GM12892 (cell line): ENCODE results near the gene OTOG.

Experiments
- DNase-seq: peaks from one replicate; pipeline ENCODE4 v3.0.0; 2011; ENCODE audit not compliant: insufficient read length
- FAIRE-seq: peaks from 2 replicates; lab custom pipeline; 2011; peaks lifted over from hg19 to GRCh38; lab: Jason Lieb, UNC
- POLR2A ChIP-seq: IDR thresholded peaks from 2 replicates; pipeline ENCODE4 v1.6.1; 2011; ENCODE audit warnings: low read depth, low read length, control low read depth
- POLR2AphosphoS5 ChIP-seq: IDR thresholded peaks from 2 replicates; pipeline ENCODE4 v1.6.1; 2011; ENCODE audit warnings: low read depth, low read length, control low read depth
- TAF1 ChIP-seq: IDR thresholded peaks from 2 replicates; pipeline ENCODE4 v1.6.1; 2011; ENCODE audit warnings: low read depth, mild to moderate bottlenecking, control low read depth, low read length, borderline replicate concordance

The OTOG gene

DNA sequence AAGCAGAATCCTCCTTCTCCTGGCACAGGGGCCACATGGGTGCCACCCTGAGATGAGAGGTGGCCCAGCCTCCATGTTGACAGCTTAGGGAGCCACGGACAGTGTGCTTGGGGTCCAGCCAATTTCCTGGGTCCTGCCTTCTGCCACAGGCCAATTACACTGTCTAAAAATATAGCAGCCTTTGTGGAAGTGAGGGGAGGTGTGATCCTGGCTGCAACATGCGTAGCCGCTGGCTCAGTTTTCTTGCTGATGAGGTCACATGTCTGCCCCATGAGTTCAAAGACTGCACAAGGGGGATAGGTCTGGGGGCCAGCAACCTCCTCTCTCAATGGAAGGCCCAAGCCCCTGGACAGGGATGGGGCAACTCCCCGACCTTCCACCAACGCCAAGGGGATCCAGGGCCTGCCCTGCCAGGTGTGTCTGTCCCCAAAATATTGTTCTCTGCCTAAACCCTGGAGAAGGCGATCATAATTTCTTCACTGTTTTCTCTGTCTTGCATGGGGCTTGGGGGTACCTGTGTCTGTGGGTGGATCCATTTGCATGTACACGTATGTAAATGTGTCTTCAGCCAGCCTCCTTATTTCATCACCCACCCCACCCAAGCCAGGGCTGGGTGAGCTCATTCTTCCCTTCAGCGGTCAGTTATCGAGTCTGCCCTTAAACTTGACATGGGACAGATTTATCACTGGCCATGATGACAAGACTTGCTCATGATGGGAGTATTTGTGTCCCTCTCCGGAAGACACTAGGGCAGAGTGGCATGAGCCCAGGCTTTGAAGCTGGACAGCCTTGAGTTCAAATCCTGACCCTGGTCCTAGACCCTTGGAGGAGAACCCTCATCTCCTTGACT, 59.4 kb downstream of the OTOG start:
- FAIRE-seq = no peak

GRCh38 chr11:17607083-17607429, 60.0 kb downstream of the OTOG start:
- DNase-seq = no peak
- no peak for FAIRE-seq

More for the DNA sequence above, 59.4 kb downstream of the OTOG start:
- no peak for TF ChIP-seq POLR2AphosphoS5
- TF ChIP-seq POLR2A = no peak
- no peak for TF ChIP-seq TAF1
- DNase-seq = no peak

DNA sequence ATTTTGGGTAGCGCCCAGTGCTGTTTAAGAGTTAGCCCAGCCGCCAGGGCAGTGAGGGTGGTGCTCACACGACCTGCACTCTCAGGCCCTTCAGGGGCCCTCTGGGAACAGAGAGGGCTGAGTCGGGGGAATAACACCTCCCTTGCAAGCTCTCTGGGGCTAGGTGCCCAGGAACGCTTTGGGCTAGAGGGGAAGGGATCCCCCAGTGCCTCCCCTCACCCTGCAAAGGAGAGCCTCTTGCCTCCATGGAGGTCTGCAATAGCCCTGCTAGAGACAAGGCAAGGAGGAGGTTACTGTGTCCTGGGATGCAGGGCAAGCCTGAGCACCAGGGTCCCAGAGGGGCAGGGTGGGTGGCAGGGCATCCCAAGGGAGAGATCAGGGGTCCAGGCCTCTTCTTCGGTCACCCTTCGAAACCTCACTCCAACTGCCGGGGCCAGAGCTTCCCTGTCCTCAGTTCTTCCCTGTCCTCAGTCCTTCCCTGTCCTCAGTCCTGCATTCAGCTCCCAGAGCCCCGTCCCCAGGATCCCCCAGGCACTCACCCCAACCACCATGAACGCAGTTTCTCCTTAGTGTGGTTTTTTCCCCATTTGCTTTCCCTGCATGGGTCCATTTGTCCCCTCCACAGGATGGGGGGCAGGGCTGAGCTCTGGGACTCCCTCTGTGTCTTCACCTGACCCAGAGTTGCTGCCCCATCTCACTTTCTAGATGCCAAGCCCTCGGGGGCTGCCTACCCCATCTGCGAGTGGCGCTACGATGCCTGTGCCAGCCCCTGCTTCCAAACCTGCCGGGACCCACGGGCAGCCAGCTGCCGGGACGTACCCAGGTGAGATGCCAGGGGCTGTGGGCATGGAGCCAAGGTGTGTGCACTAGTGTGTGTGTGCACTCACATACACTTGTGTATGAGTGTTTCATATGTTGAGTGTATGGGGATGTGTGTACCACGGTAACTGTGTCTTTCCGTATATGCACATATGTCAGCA, 60.8 kb downstream of the OTOG start:
- no peak for TF ChIP-seq POLR2A
- TF ChIP-seq POLR2AphosphoS5 = no peak
- TF ChIP-seq TAF1 = no peak
- FAIRE-seq (no peak), DNase-seq (no peak)

More at GRCh38 chr11:17607083-17607429, 60.0 kb downstream of the OTOG start:
- TF ChIP-seq TAF1 = no peak
- no peak for TF ChIP-seq POLR2AphosphoS5

GRCh38 chr11:17608821-17609220, 61.8 kb downstream of the OTOG start:
- FAIRE-seq (no peak), DNase-seq (no peak)
- TF ChIP-seq POLR2AphosphoS5 (no peak), TAF1 (no peak), POLR2A (no peak)

- FAIRE-seq (no peak), DNase-seq (no peak)
- TF ChIP-seq POLR2AphosphoS5 = no peak
- no peak for TF ChIP-seq TAF1
- no peak for TF ChIP-seq POLR2A
Measured at GRCh38 chr11:17609291-17610084, 62.4 kb downstream of the OTOG start.

- FAIRE-seq (no peak), DNase-seq (no peak)
- TF ChIP-seq POLR2A = no peak
- no peak for TF ChIP-seq TAF1
- TF ChIP-seq POLR2AphosphoS5 = no peak
Measured at GRCh38 chr11:17610085-17610894, 63.2 kb downstream of the OTOG start.

GRCh38 chr11:17611049-17611448, 64.0 kb downstream of the OTOG start:
- no peak for FAIRE-seq
- TF ChIP-seq POLR2A = no peak
- no peak for TF ChIP-seq POLR2AphosphoS5
- no peak for TF ChIP-seq TAF1
- no peak for DNase-seq

GRCh38 chr11:17611503-17612220, 64.6 kb downstream of the OTOG start:
- no peak for FAIRE-seq
- DNase-seq = no peak
- TF ChIP-seq POLR2A (no peak), POLR2AphosphoS5 (no peak), TAF1 (no peak)

- FAIRE-seq = no peak
- TF ChIP-seq TAF1 (no peak), POLR2AphosphoS5 (no peak), POLR2A (no peak)
Measured at GRCh38 chr11:17612221-17613188, 65.4 kb downstream of the OTOG start.

More at GRCh38 chr11:17612221-17613188, 65.4 kb downstream of the OTOG start:
- DNase-seq = no peak
